ENCODE results near the gene ASTN2. TPM values are rescaled to one million over a fixed set of nuclear protein-coding genes. Genes with fewer than 3 reads are reported as not detected.

The ASTN2 gene
- total and polyA plus RNA-seq, 12 donors = 1.9 to 11.1 (median 4.0) TPM

- DNase-seq = no peak
- H3K4me3 ChIP-seq = no peak overlapping the region
- TF ChIP-seq CTCF (IDR thresholded peaks at IDR 0.05) = no peak
- no peak overlapping the region for H3K27ac ChIP-seq
- H3K9me3 ChIP-seq = no peaks in the 10 kb centered on the region
- H3K27me3 ChIP-seq = no peaks in the 10 kb centered on the region
- 85 to 86% methylated on average over 7 of the region's 7 CpGs for WGBS, 2 donors
- H3K36me3 ChIP-seq = no peaks in the 10 kb centered on the region
- intact Hi-C loops (cut with DNase I) = no loop called here
- ATAC-seq = no peak
- no peaks in the 10 kb centered on the region for H3K4me1 ChIP-seq
These were observed 291.1 kb downstream of the ASTN2 start for GRCh38 chr9:117123729-117124128.

- TF ChIP-seq CTCF (IDR thresholded peaks at IDR 0.05) = no peak
- DNase-seq = no peak
- whole genome bisulfite sequencing, 2 donors = 75 to 76% methylated on average over 3 of the region's 3 CpGs
- Histone ChIP-seq H3K4me3 (no peak overlapping the region), H3K4me1 (no peaks in the 10 kb centered on the region), H3K27ac (no peak overlapping the region), H3K9me3 (no peaks in the 10 kb centered on the region), H3K27me3 (no peaks in the 10 kb centered on the region), H3K36me3 (no peaks in the 10 kb centered on the region)
- no peak for ATAC-seq
- intact Hi-C loops (cut with DNase I) = no loop called here
These were observed 291.9 kb downstream of the ASTN2 start for GRCh38 chr9:117122953-117123352.

- H3K9me3 ChIP-seq = no peaks in the 10 kb centered on the region
- H3K4me1 ChIP-seq = no peaks in the 10 kb centered on the region
- no peaks in the 10 kb centered on the region for H3K36me3 ChIP-seq
- no peak for TF ChIP-seq CTCF (IDR thresholded peaks at IDR 0.05)
- DNase-seq (no peak), ATAC-seq (no peak)
- H3K27ac ChIP-seq = no peak overlapping the region
- intact Hi-C loops (cut with DNase I) = no loop called here
- H3K27me3 ChIP-seq = no peaks in the 10 kb centered on the region
- WGBS, 2 donors = 74 to 91% methylated on average over 1 of the region's 1 CpG
- H3K4me3 ChIP-seq = no peak overlapping the region
These were observed 292.8 kb downstream of the ASTN2 start for GRCh38 chr9:117122102-117122501.

- no peaks in the 10 kb centered on the region for H3K36me3 ChIP-seq
- H3K27me3 ChIP-seq = no peaks in the 10 kb centered on the region
- H3K4me1 ChIP-seq = no peaks in the 10 kb centered on the region
- H3K27ac ChIP-seq = no peak overlapping the region
- no peak for ATAC-seq
- no peak for TF ChIP-seq CTCF (IDR thresholded peaks at IDR 0.05)
- no peak for DNase-seq
- intact Hi-C loops (cut with DNase I) = no loop called here
- 64 to 74% methylated on average over 2 of the region's 2 CpGs for WGBS, 2 donors
- H3K4me3 ChIP-seq = no peak overlapping the region
- H3K9me3 ChIP-seq = no peaks in the 10 kb centered on the region
These were observed 293.5 kb downstream of the ASTN2 start for GRCh38 chr9:117121316-117121715.

- H3K27ac ChIP-seq = no peak overlapping the region
- H3K27me3 ChIP-seq = no peaks in the 10 kb centered on the region
- WGBS, 2 donors = 59 to 71% methylated on average over 2 of the region's 2 CpGs
- H3K36me3 ChIP-seq = no peaks in the 10 kb centered on the region
- TF ChIP-seq CTCF (IDR thresholded peaks at IDR 0.05) = no peak
- H3K4me3 ChIP-seq = no peak overlapping the region
- ATAC-seq (no peak), DNase-seq (no peak)
- no peaks in the 10 kb centered on the region for H3K4me1 ChIP-seq
- no peaks in the 10 kb centered on the region for H3K9me3 ChIP-seq
- intact Hi-C loops (cut with DNase I) = no loop called here
These were observed 294.8 kb downstream of the ASTN2 start for GRCh38 chr9:117120061-117120460.
